Hepatocyte (in vitro differentiated cells): ENCODE data around the gene RALB.

Experiments
- CTCF ChIP-seq: fragments of 200-600 bp; sonication (generic); IDR thresholded peaks from 2 replicates; pipeline ENCODE4 v1.5.1; 2016; ENCODE audit warnings: antibody characterized with exemption, mild to moderate bottlenecking; ENCODE audit not compliant: poor library complexity
- EZH2 ChIP-seq: fragments of 200-600 bp; sonication (generic); IDR thresholded peaks from 2 replicates; pipeline ENCODE4 v1.6.1; 2016; ENCODE audit warnings: antibody characterized with exemption, mild to moderate bottlenecking, borderline replicate concordance

- TF ChIP-seq CTCF, result no peak
- TF ChIP-seq EZH2, result no peak
Measured at GRCh38 chr2:120231564-120231973, 21.1 kb upstream of the RALB start.
